ENCODE results near the gene SYT13.

The SYT13 gene

DNA sequence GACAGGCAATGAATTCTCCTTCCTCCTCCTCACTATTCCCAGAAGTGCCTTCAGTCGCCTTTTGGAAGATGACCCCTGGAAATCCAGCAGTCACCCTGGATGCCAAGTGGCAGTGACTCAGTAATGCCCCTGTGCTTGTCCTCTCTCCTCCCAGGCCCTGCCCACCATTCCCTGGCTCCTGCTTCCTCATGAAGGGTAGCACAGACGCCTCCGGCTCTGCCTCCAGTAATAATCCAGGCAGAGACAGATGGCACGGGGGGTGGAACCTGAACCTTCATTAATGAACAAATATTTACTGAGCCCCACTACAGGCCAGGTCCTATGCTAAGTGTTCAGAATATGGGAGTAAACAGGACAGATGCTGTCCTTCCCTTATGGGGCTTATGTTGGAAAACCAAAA lies 23.2 kb downstream of the SYT13 start:
- no peak overlapping the region for H3K4me3 ChIP-seq (ENCODE audit: severe bottlenecking)
- H3K27me3 ChIP-seq (ENCODE audit: insufficient read depth, poor library complexity, severe bottlenecking) = no peaks in the 10 kb centered on the region

GRCh38 chr11:45260071-45260470 lies 26.1 kb downstream of the SYT13 start:
- no peak for DNase-seq (ENCODE audit: low spot score)
- no peaks in the 10 kb centered on the region for H3K36me3 ChIP-seq (ENCODE audit: low read depth)
- H3K9me3 ChIP-seq (ENCODE audit: severe bottlenecking) = no peaks in the 10 kb centered on the region
- TF ChIP-seq CTCF (IDR thresholded peaks at IDR 0.05; ENCODE audit: poor library complexity, severe bottlenecking) = no peak
- ATAC-seq (ENCODE audit: low read depth) = 0 out of 3 replicates have a peak, but pooled peaks have one; percentile 23
- H3K4me3 ChIP-seq (ENCODE audit: severe bottlenecking) = no peak overlapping the region
- H3K4me1 ChIP-seq (ENCODE audit: insufficient read depth, poor library complexity, severe bottlenecking) = peaks cover 8% of the 10 kb centered on the region
- no peaks in the 10 kb centered on the region for H3K27me3 ChIP-seq (ENCODE audit: insufficient read depth, poor library complexity, severe bottlenecking)
- H3K27ac ChIP-seq (ENCODE audit: poor library complexity, severe bottlenecking) = no peak overlapping the region

More for the DNA sequence above, 23.2 kb downstream of the SYT13 start:
- H3K27ac ChIP-seq (ENCODE audit: poor library complexity, severe bottlenecking) = no peak overlapping the region
- H3K9me3 ChIP-seq (ENCODE audit: severe bottlenecking) = no peaks in the 10 kb centered on the region
- H3K36me3 ChIP-seq (ENCODE audit: low read depth) = no peaks in the 10 kb centered on the region
- H3K4me1 ChIP-seq (ENCODE audit: insufficient read depth, poor library complexity, severe bottlenecking) = peaks cover 12% of the 10 kb centered on the region
- no peak for ATAC-seq (ENCODE audit: low read depth)
- DNase-seq (ENCODE audit: low spot score) = no peak
- TF ChIP-seq CTCF (IDR thresholded peaks at IDR 0.05; ENCODE audit: poor library complexity, severe bottlenecking) = no peak

GRCh38 chr11:45259592-45259991 lies 26.5 kb downstream of the SYT13 start:
- H3K36me3 ChIP-seq (ENCODE audit: low read depth) = no peaks in the 10 kb centered on the region
- H3K4me3 ChIP-seq (ENCODE audit: severe bottlenecking) = no peak overlapping the region
- DNase-seq (ENCODE audit: low spot score) = no peak
- H3K9me3 ChIP-seq (ENCODE audit: severe bottlenecking) = no peaks in the 10 kb centered on the region
- TF ChIP-seq CTCF (IDR thresholded peaks at IDR 0.05; ENCODE audit: poor library complexity, severe bottlenecking) = no peak
- peaks cover 3% of the 10 kb centered on the region for H3K4me1 ChIP-seq (ENCODE audit: insufficient read depth, poor library complexity, severe bottlenecking)
- peak; percentile 52; the same call in 2 of the 3 replicates for ATAC-seq (ENCODE audit: low read depth)
- H3K27ac ChIP-seq (ENCODE audit: poor library complexity, severe bottlenecking) = no peak overlapping the region
- no peaks in the 10 kb centered on the region for H3K27me3 ChIP-seq (ENCODE audit: insufficient read depth, poor library complexity, severe bottlenecking)

GRCh38 chr11:45258982-45259530 lies 27.1 kb downstream of the SYT13 start:
- no peak overlapping the region for H3K4me3 ChIP-seq (ENCODE audit: severe bottlenecking)
- no peaks in the 10 kb centered on the region for H3K4me1 ChIP-seq (ENCODE audit: insufficient read depth, poor library complexity, severe bottlenecking)
- H3K27ac ChIP-seq (ENCODE audit: poor library complexity, severe bottlenecking) = no peak overlapping the region
- H3K36me3 ChIP-seq (ENCODE audit: low read depth) = no peaks in the 10 kb centered on the region
- ATAC-seq (ENCODE audit: low read depth) (no peak), DNase-seq (ENCODE audit: low spot score) (no peak)
- H3K9me3 ChIP-seq (ENCODE audit: severe bottlenecking) = no peaks in the 10 kb centered on the region
- no peak for TF ChIP-seq CTCF (IDR thresholded peaks at IDR 0.05; ENCODE audit: poor library complexity, severe bottlenecking)
- no peaks in the 10 kb centered on the region for H3K27me3 ChIP-seq (ENCODE audit: insufficient read depth, poor library complexity, severe bottlenecking)

DNA sequence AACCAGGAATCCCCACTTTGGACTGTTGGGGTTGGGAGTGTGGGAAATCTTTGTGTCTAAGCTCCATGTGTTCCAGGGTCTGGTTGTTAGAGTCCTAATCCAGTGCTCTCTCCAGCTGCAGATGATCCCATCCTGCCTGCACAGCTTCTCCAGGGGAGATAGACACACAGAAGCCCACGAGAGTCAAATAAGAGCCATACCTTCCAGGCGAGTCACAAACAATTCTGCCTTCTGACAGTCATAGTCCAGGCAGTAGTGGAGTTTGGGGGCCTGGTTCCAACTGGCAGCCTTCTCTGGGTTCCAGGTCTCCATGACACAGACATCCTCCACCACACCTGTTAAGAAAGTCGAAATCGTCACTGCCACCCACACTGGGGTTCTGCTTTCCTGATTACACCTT lies 32.1 kb downstream of the SYT13 start:
- no peaks in the 10 kb centered on the region for H3K4me1 ChIP-seq (ENCODE audit: insufficient read depth, poor library complexity, severe bottlenecking)
- H3K27me3 ChIP-seq (ENCODE audit: insufficient read depth, poor library complexity, severe bottlenecking) = no peaks in the 10 kb centered on the region
- H3K36me3 ChIP-seq (ENCODE audit: low read depth) = no peaks in the 10 kb centered on the region
- no peak for TF ChIP-seq CTCF (IDR thresholded peaks at IDR 0.05; ENCODE audit: poor library complexity, severe bottlenecking)
- no peak overlapping the region for H3K4me3 ChIP-seq (ENCODE audit: severe bottlenecking)
- ATAC-seq (ENCODE audit: low read depth) (no peak), DNase-seq (ENCODE audit: low spot score) (no peak)
- H3K27ac ChIP-seq (ENCODE audit: poor library complexity, severe bottlenecking) = no peak overlapping the region
- no peaks in the 10 kb centered on the region for H3K9me3 ChIP-seq (ENCODE audit: severe bottlenecking)

Measured in RWPE2 (cell line).